Gastrocnemius medialis (tissue), 4 donors: ENCODE data around the gene RAB44.

ENCODE experiments used
- CTCF ChIP-seq, 5 experiments: fragments of 450-650 bp in 3 of 5; fragments of 200-600 bp in 2 of 5; sonication (generic) in 2 of 5; IDR thresholded peaks in 4 of 5; conservative IDR thresholded peaks in 1 of 5; 1 replicate in 4 of 5; 2 replicates in 1 of 5; pipeline ENCODE4 v1.5.1; 2016 to 2019; ENCODE audit warnings: antibody characterized with exemption in 5 of 5, mild to moderate bottlenecking in 3 of 5, moderate library complexity in 3 of 5
- POLR2A ChIP-seq, 2 donors: fragments of 450-650 bp; IDR thresholded peaks; one replicate each; pipeline ENCODE4 v1.6.1; 2017; ENCODE audit warnings: antibody characterized with exemption in 2 of 2, mild to moderate bottlenecking in 2 of 2, moderate library complexity in 2 of 2

- TF ChIP-seq CTCF (IDR thresholded peaks at IDR 0.05 in 4 of 5, conservative IDR thresholded peaks at IDR 0.05 in 1 of 5), result no peak
- no peak for TF ChIP-seq POLR2A (IDR thresholded peaks at IDR 0.05)
Measured at GRCh38 chr6:36729161-36729524, 31.5 kb downstream of the RAB44 start.
